ENCODE measurements around the gene MEGF9.

Gene MEGF9

DNA sequence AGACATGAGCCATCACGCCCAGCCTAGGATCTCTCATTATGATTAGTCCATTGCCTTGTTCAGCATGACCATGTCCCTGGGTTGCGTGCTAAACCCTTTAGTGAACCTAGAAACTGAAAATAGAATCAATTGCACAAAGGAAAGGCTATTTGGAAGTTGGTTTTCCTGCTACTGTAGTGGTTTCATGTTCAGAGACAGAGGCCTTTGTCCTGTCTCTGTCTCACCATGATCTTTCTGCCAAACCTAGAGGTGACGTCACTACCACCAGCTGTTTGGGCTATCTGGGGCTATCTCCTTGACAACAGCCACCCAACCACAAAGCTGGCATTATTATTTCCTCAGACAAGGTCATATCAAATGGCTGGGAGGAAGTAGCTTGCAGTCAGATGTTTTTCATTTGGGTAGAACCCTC lies 130.3 kb downstream of the MEGF9 start:
- TF ChIP-seq, protein P1, sequence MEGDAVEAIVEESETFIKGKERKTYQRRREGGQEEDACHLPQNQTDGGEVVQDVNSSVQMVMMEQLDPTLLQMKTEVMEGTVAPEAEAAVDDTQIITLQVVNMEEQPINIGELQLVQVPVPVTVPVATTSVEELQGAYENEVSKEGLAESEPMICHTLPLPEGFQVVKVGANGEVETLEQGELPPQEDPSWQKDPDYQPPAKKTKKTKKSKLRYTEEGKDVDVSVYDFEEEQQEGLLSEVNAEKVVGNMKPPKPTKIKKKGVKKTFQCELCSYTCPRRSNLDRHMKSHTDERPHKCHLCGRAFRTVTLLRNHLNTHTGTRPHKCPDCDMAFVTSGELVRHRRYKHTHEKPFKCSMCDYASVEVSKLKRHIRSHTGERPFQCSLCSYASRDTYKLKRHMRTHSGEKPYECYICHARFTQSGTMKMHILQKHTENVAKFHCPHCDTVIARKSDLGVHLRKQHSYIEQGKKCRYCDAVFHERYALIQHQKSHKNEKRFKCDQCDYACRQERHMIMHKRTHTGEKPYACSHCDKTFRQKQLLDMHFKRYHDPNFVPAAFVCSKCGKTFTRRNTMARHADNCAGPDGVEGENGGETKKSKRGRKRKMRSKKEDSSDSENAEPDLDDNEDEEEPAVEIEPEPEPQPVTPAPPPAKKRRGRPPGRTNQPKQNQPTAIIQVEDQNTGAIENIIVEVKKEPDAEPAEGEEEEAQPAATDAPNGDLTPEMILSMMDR (IDR thresholded peaks at IDR 0.05; ENCODE audit: borderline replicate concordance, control extremely low read depth, extremely low read depth, insufficient read depth, missing control alignments), result no peak
- peak; percentile 47 for DNase-seq (ENCODE audit: low spot score)
- in situ Hi-C loops (cut with MboI; ENCODE audit: low sequenced_read_pairs, unreplicated experiment), result no loop called here

DNA sequence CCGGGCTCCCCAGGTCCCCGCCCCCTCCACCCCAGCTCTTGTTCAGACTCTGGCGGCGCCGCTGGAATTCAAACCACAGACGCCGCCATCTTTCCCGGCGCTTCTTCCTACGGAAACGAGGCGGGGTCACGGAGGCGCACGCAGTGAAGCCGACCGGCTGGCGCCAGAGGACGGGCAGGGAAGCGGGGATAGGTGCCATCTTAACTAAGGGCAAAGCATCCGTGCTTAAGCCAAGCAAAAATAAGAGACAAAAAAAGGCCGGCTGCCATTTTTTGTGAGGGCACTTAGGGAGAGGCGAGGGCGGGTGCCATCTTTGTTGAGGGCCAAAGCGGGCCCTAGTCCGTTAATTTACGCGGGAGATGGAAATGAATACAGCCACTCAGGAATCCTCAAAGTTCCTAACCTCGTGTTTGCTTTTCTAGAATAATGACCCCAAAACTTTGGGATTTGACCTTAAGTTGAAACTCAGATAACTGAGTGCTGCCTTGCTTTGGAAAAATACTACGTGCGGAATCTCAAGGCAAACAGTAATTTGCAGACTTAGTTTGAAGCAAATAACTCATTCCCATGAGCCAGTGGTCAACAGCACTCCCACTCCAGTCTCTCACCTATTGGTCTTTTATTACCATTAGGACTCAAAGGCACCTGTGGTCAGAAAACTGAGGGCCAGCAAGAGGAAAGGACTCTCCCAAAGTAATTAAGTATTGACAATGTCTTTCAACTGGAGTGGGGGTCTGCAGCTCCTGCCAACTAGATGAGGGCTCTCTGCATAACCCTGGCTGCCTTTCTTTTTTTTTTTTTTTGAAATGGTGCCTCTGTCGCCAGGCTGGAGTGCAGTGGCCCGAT lies 134.0 kb downstream of the MEGF9 start, which contains the start of gene CDK5RAP2:
TSS of gene CDK5RAP2 (minus strand) at position 117 of the 846 bp plus-strand sequence. CDS start 189 bp downstream, outside the sequence.
- in situ Hi-C loops (cut with MboI; ENCODE audit: low sequenced_read_pairs, unreplicated experiment), result no loop called here
- TF ChIP-seq, protein P1 (IDR thresholded peaks at IDR 0.05; ENCODE audit: borderline replicate concordance, control extremely low read depth, extremely low read depth, insufficient read depth, missing control alignments), result no peak
- peak; percentile 95 for DNase-seq (ENCODE audit: low spot score)

DNA sequence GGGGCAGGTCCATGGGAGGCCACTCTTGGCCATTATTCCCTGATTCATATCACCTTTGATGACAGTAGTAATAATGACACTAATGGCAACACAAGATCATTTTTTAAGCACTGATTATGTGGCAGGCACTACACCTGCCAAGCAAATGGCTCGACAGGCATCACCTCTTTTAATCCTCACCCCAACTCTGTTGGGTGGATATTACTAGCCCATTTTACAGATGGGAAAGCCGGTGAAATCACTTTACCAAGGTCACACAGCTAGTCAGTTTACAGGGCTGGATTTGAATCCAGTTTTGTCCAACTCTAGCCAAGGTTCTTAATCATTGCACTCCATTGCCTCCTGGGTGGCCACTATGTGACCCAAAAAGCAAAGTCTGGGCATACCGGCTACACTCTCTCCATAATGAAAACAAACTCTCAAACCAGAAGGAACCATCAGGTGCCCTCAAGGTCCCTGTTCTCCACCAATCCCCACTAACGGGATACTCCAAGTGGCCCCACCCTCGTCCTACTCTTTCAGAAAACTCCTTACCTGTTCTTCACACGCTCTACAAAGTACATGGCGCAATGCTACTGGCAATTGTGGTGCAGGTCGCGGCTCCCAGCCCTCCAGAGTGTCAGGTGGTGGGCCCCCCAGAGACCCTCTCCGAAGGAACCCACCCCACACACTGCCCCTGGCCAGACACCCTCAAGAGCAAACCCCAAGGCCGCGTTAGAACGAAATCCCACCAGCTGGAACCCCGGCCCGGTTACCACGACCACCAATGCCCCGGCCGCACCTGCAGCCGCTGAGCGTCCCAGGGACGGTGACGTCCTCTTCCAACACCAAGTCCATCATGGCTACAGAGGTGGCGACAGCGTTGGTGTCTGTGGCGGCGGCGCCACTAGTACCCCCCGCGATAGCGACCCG lies 134.9 kb downstream of the MEGF9 start:
- in situ Hi-C loops (cut with MboI; ENCODE audit: low sequenced_read_pairs, unreplicated experiment), result no loop called here
- TF ChIP-seq, protein P1 (IDR thresholded peaks at IDR 0.05; ENCODE audit: borderline replicate concordance, control extremely low read depth, extremely low read depth, insufficient read depth, missing control alignments), result no peak
- peak; percentile 38 for DNase-seq (ENCODE audit: low spot score)

- TF ChIP-seq, protein P1 (IDR thresholded peaks at IDR 0.05; ENCODE audit: borderline replicate concordance, control extremely low read depth, extremely low read depth, insufficient read depth, missing control alignments), result no peak
- DNase-seq (ENCODE audit: low spot score), result no peak
- in situ Hi-C loops (cut with MboI; ENCODE audit: low sequenced_read_pairs, unreplicated experiment), result no loop called here
Observed at GRCh38 chr9:120574473-120574872, 139.8 kb downstream of the MEGF9 start.

GRCh38 chr9:120572472-120572871 lies 141.8 kb downstream of the MEGF9 start:
- TF ChIP-seq, protein P1 (IDR thresholded peaks at IDR 0.05; ENCODE audit: borderline replicate concordance, control extremely low read depth, extremely low read depth, insufficient read depth, missing control alignments), result no peak
- DNase-seq (ENCODE audit: low spot score), result no peak
- in situ Hi-C loops (cut with MboI; ENCODE audit: low sequenced_read_pairs, unreplicated experiment), result no loop called here

Measured in GM13976 (cell line).